C4-2B (cell line): ENCODE results near the gene CREB5.

Experiments used
- ZFX ChIP-seq: fragments of 450-650 bp; IDR thresholded peaks from 2 replicates; pipeline ENCODE4 v1.6.1; 2017
- TF ChIP-seq, protein P1 (sequence below): fragments of 450-650 bp; conservative IDR thresholded peaks from 2 replicates; pipeline ENCODE4 v1.5.1; 2017; ENCODE audit warnings: mild to moderate bottlenecking

DNA sequence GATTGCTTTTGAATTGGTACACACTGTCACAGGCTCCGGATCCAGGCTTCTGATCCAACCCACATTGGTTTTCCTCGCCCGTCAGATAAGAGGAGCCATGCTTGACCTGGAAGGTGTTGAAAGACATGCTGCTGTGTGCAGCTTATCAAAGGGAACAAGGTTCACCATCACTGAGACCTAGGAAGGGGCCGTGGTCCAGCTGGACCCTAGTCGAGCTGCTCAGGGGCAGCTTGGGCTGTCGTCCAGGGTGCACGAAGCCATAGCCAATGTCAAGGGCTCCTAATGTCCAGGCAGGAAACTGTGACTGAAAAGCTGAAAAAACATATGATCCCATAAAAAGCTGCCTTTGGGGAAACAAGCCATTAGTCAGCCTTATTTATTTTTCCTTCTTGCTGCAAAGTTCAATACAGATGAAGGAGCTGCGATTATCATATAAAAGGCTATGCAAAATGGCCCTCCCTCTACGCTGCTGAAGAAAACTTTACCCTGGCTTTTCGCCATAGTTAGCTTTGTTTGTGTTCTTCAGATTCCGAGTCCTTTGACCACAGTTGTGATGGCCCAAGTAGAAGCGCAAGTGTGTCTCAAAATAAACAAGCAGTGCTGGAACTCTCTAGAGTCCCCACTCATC lies 118.0 kb downstream of the CREB5 start:
- TF ChIP-seq, protein P1, sequence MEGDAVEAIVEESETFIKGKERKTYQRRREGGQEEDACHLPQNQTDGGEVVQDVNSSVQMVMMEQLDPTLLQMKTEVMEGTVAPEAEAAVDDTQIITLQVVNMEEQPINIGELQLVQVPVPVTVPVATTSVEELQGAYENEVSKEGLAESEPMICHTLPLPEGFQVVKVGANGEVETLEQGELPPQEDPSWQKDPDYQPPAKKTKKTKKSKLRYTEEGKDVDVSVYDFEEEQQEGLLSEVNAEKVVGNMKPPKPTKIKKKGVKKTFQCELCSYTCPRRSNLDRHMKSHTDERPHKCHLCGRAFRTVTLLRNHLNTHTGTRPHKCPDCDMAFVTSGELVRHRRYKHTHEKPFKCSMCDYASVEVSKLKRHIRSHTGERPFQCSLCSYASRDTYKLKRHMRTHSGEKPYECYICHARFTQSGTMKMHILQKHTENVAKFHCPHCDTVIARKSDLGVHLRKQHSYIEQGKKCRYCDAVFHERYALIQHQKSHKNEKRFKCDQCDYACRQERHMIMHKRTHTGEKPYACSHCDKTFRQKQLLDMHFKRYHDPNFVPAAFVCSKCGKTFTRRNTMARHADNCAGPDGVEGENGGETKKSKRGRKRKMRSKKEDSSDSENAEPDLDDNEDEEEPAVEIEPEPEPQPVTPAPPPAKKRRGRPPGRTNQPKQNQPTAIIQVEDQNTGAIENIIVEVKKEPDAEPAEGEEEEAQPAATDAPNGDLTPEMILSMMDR: no peak
- TF ChIP-seq ZFX: no peak
